HEK293T (cell line): Measurements from ENCODE around the gene LINGO1.

Experiments
- ARNT ChIP-seq: fragments of 450-650 bp; IDR thresholded peaks from 2 replicates; pipeline ENCODE4 v1.6.1; 2017; ENCODE audit warnings: mild to moderate bottlenecking
- CTBP1 ChIP-seq: fragments of 450-650 bp; IDR thresholded peaks from 2 replicates; pipeline ENCODE4 v1.6.1; 2016; ENCODE audit warnings: borderline replicate concordance
- FOXM1 ChIP-seq: fragments of 450-650 bp; IDR thresholded peaks from 2 replicates; pipeline ENCODE4 v1.6.1; 2017; ENCODE audit warnings: mild to moderate bottlenecking, borderline replicate concordance
- LEF1 ChIP-seq: fragments of 450-650 bp; IDR thresholded peaks from 2 replicates; pipeline ENCODE4 v1.6.1; 2017; ENCODE audit warnings: mild to moderate bottlenecking, borderline replicate concordance
- SP1 ChIP-seq: fragments of 450-650 bp; IDR thresholded peaks from 2 replicates; pipeline ENCODE4 v1.6.1; 2017
- SUZ12 ChIP-seq: fragments of 450-650 bp; IDR thresholded peaks from 2 replicates; pipeline ENCODE4 v1.6.1; 2016; ENCODE audit warnings: mild to moderate bottlenecking
- TARDBP ChIP-seq: fragments of 450-650 bp; IDR thresholded peaks from 2 replicates; pipeline ENCODE4 v1.6.1; 2016

DNA sequence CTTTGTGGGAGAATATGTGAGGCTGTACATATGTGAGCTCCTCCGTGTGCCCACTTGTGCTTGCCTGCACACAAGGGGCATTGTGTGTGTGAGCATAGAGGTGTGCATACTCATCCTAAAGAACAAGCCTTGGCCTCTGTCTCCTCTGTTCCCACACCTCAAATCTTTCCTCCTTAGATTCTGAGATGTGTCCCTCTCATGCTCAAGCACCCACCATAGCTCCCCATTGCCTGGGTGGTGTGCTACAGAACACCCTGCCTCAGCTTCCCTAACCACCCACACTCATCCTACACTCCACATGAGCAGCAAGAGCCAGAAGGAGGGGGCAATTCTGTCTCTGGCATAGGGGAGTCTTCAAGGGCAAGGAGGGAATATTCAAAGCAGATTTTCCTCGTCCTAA, 27.7 kb downstream of the LINGO1 start:
- TF ChIP-seq CTBP1 (no peak), FOXM1 (no peak), SP1 (no peak), ARNT (no peak), SUZ12 (no peak), LEF1 (no peak), TARDBP (no peak)
